Naive thymus-derived CD4-positive, alpha-beta T cell (primary cell): ENCODE results near the gene SPTAN1. TPM values are rescaled to one million over a fixed set of nuclear protein-coding genes. Genes with fewer than 3 reads are reported as not detected.
A peak's percentile ranks its signal among the peaks of the same experiment; 100 is the strongest.
"Not testable (repeated sequence)": the region's sequence is repeated elsewhere in the genome, so short reads cannot be mapped to it uniquely, and the experiment has no call there.

Experiments
- ATAC-seq: fragments of 150-1000 bp; cut with Tn5 transposase; 2 replicates; pipeline ENCODE4 v1.10.0; 2021; ENCODE audit warnings: mild to moderate bottlenecking, moderate library complexity
- CTCF ChIA-PET: fragments of 350-600 bp; sonication (Branson Sonifier 250); formaldehyde crosslinking; loops from one replicate; lab custom pipeline; 2021; ENCODE audit warnings: antibody characterized with exemption; lab: Charles Lee
- POLR2A ChIA-PET: fragments of 350-600 bp; sonication (Branson Sonifier 250); formaldehyde crosslinking; loops from one replicate; lab custom pipeline; 2021; ENCODE audit warnings: antibody characterized with exemption, inconsistent platforms; lab: Charles Lee
- DNase-seq, 9 donors: peaks; one replicate each; pipeline versions ENCODE4 v3.0.0 to v3.0.0-alpha.2; 2020 to 2022; ENCODE audit warnings: mixed read lengths in 1 of 9
- H3K27ac ChIP-seq: one replicate; pipeline ENCODE4 v1.7.0; 2013; ENCODE audit warnings: mild to moderate bottlenecking, low read depth, low read length, moderate library complexity
- H3K27me3 ChIP-seq, 2 donors: one replicate each; pipeline ENCODE4 v1.7.0; 2013; ENCODE audit warnings: low read length in 2 of 2, mild to moderate bottlenecking in 2 of 2, moderate library complexity in 2 of 2; ENCODE audit not compliant: control insufficient read depth in 2 of 2, insufficient read depth in 2 of 2
- H3K36me3 ChIP-seq, 3 experiments: 1 replicate in 2 of 3; 2 replicates in 1 of 3; pipeline ENCODE4 v1.7.0; 2013; ENCODE audit warnings: low read length in 3 of 3, mild to moderate bottlenecking in 3 of 3, moderate library complexity in 1 of 3; ENCODE audit not compliant: insufficient read depth in 3 of 3, control insufficient read depth in 2 of 3
- H3K4me1 ChIP-seq, 2 donors: one replicate each; pipeline ENCODE4 v1.7.0; 2013; ENCODE audit warnings: low read length in 2 of 2, mild to moderate bottlenecking in 2 of 2, moderate library complexity in 1 of 2; ENCODE audit not compliant: control insufficient read depth in 2 of 2, insufficient read depth in 2 of 2
- H3K4me3 ChIP-seq: 2 replicates; pipeline ENCODE4 v1.7.0; 2013; ENCODE audit warnings: mild to moderate bottlenecking, low read length
- H3K9me3 ChIP-seq, 3 experiments: 1 replicate in 2 of 3; 2 replicates in 1 of 3; pipeline ENCODE4 v1.7.0; 2013; ENCODE audit warnings: low read length in 3 of 3; ENCODE audit not compliant: control insufficient read depth in 2 of 3
- H3K27ac Mint-ChIP-seq, 9 donors: one replicate each; pipeline ENCODE4 v1.8.0; 2020 to 2022; ENCODE audit warnings: mixed read lengths in 9 of 9, mild to moderate bottlenecking in 8 of 9, moderate library complexity in 5 of 9, inconsistent platforms in 2 of 9
- H3K27me3 Mint-ChIP-seq, 5 donors: one replicate each; pipeline ENCODE4 v1.8.0; 2021 to 2022; ENCODE audit warnings: mixed read lengths in 5 of 5, mild to moderate bottlenecking in 1 of 5
- H3K36me3 Mint-ChIP-seq, 5 donors: one replicate each; pipeline ENCODE4 v1.8.0; 2020 to 2022; ENCODE audit warnings: mixed read lengths in 5 of 5, mild to moderate bottlenecking in 3 of 5, inconsistent platforms in 1 of 5
- H3K4me1 Mint-ChIP-seq, 7 donors: one replicate each; pipeline ENCODE4 v1.8.0; 2020 to 2022; ENCODE audit warnings: mixed read lengths in 7 of 7, mild to moderate bottlenecking in 3 of 7, inconsistent platforms in 1 of 7
- H3K4me3 Mint-ChIP-seq, 10 donors: one replicate each; pipeline ENCODE4 v1.8.0; 2020 to 2022; ENCODE audit warnings: mild to moderate bottlenecking in 10 of 10, mixed read lengths in 10 of 10, moderate library complexity in 6 of 10, inconsistent platforms in 2 of 10
- H3K9me3 Mint-ChIP-seq, 11 donors: one replicate each; pipeline ENCODE4 v1.8.0; 2020 to 2022; ENCODE audit warnings: mixed read lengths in 11 of 11, mild to moderate bottlenecking in 4 of 11, inconsistent platforms in 1 of 11, moderate library complexity in 1 of 11
- intact Hi-C, 2 donors: fragments of 100-400 bp; cut with micrococcal nuclease; formaldehyde crosslinking; loops; one replicate each; pipeline ENCODE4 v1.15.1; 2023
- polyA plus RNA-seq, 2 donors: library from polyadenylated mRNA; unstranded; fragments of 300-500 nt; fragmentation: Illumina TruSeq; gene quantifications; one replicate each; pipeline ENCODE4 v1.2.3, GENCODE V29; 2021
- total RNA-seq, 6 experiments: library from RNA in 5 of 6; stranded (reverse) in 5 of 6; gene quantifications; 1 replicate in 5 of 6; 2 replicates in 1 of 6; pipeline ENCODE4 v1.2.3 and lab custom pipeline; 2021 to 2026

SPTAN1 gene
- total and polyA plus RNA-seq, 7 experiments from 2014 or later: 46.6 to 433 (median 365) TPM

DNA sequence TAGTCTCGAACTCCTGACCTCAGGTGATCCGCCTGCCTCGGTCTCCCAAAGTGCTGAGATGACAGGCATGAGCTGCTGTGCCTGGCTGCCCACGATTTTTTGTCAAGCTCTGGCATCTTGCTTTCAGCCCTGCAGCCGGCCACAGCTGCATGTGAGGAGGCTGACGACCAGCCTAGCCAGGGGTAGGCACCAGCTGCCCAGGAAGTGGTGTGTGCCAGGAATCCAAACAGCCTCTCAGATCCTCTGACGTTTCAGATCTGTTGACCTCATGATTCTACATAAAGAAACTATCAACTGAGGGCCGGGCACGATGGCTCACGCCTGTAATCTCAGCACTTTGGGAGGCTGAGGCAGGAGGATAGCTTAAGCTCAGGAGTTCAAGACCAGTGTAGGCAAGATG is 85.3 kb downstream of the SPTAN1 start:
- Histone ChIP-seq H3K9me3 (no peaks in the 10 kb centered on the region), H3K4me1 (no peaks in the 10 kb centered on the region), H3K27ac (no peak overlapping the region), H3K36me3 (peaks cover 0 to 17% (median 2%) of the 10 kb centered on the region in 3 experiments), H3K27me3 (no peaks in the 10 kb centered on the region), H3K4me3 (no peak overlapping the region)
- H3K9me3 Mint-ChIP-seq: no peaks in the 10 kb centered on the region
- H3K4me1 Mint-ChIP-seq: peaks cover 0 to 1% (median 0%) of the 10 kb centered on the region in 7 donors
- H3K4me3 Mint-ChIP-seq: no peak overlapping the region
- no peak for ATAC-seq
- peaks cover 0 to 7% (median 0%) of the 10 kb centered on the region in 5 donors for H3K36me3 Mint-ChIP-seq
- no peaks in the 10 kb centered on the region for H3K27me3 Mint-ChIP-seq
- ChIA-PET POLR2A (no interaction called here), CTCF (interaction anchor here (0.6 to 1.0 kb wide), 3 partner anchors 10 to 261 kb away, joined by 3 read pairs; no protein-coding TSS in a partner anchor)
- DNase-seq: no peak
- intact Hi-C loops: no loop called here
- no peak overlapping the region for H3K27ac Mint-ChIP-seq

DNA sequence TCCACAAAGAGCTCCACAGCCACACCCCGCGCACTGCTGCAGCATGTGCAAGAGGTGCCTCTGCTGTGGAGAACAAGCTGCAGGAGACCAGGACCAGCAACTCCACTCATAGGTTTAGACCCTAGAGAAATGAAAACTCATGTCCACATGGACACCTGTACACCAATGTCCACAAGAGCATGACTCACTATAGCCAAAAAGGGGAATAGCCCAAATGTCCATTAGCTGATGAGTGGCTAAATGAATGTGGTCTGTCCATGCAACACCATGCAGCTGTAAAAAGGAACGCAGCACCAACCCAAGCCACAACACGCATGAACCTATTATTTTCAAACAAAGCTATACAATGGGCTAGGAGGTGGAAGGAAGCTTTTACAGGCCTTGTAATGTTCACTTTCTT is 86.2 kb downstream of the SPTAN1 start:
- Histone ChIP-seq H3K4me3 (no peak overlapping the region), H3K4me1 (no peaks in the 10 kb centered on the region), H3K27ac (no peak overlapping the region), H3K36me3 (peaks cover 0 to 8% (median 0%) of the 10 kb centered on the region in 3 experiments), H3K9me3 (no peaks in the 10 kb centered on the region), H3K27me3 (no peaks in the 10 kb centered on the region)
- CTCF ChIA-PET: interaction anchor here (0.7 to 1.3 kb wide), 2 partner anchors 9 to 10 kb away, joined by 3 to 7 read pairs; no protein-coding TSS in a partner anchor
- Mint-ChIP-seq H3K27ac (peak overlapping the region in 1 of 9 donors; percentile 54), H3K4me1 (peaks cover 0 to 3% (median 0%) of the 10 kb centered on the region in 7 donors), H3K9me3 (no peaks in the 10 kb centered on the region), H3K4me3 (no peak overlapping the region), H3K36me3 (peaks cover 0 to 1% (median 0%) of the 10 kb centered on the region in 5 donors), H3K27me3 (no peaks in the 10 kb centered on the region)
- intact Hi-C loops: no loop called here
- no peak for ATAC-seq
- DNase-seq: no peak
- POLR2A ChIA-PET: no interaction called here

DNA sequence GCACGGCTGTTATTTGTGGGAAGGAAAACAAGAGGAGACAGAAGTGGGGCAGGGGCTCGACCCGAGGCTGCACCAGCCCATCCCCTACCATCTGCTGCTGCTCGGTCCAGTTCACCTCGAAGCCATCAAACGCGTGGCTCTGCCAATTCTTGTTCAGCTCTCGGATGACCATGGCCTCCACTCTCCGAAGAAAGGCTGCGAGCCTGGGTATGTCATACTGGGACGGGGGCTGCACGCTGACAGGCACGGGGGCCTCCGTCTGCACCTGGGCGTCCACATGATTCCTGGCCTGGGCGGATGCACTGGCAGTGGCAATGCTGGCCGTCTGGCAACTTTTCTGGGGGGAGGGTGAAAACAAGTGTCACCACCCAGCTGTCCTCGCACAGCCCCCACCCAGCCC is 88.2 kb downstream of the SPTAN1 start:
- Mint-ChIP-seq H3K4me3 (no peak overlapping the region), H3K27me3 (no peaks in the 10 kb centered on the region), H3K36me3 (peaks cover 0 to 1% (median 0%) of the 10 kb centered on the region in 5 donors), H3K27ac (no peak overlapping the region), H3K9me3 (no peaks in the 10 kb centered on the region), H3K4me1 (peaks cover 0 to 3% (median 0%) of the 10 kb centered on the region in 7 donors)
- Histone ChIP-seq H3K36me3 (no peaks in the 10 kb centered on the region), H3K4me3 (no peak overlapping the region), H3K4me1 (no peaks in the 10 kb centered on the region), H3K27me3 (no peaks in the 10 kb centered on the region), H3K9me3 (no peaks in the 10 kb centered on the region), H3K27ac (no peak overlapping the region)
- intact Hi-C loops: no loop called here
- ChIA-PET CTCF (no interaction called here), POLR2A (no interaction called here)
- no peak for DNase-seq
- ATAC-seq: no peak

DNA sequence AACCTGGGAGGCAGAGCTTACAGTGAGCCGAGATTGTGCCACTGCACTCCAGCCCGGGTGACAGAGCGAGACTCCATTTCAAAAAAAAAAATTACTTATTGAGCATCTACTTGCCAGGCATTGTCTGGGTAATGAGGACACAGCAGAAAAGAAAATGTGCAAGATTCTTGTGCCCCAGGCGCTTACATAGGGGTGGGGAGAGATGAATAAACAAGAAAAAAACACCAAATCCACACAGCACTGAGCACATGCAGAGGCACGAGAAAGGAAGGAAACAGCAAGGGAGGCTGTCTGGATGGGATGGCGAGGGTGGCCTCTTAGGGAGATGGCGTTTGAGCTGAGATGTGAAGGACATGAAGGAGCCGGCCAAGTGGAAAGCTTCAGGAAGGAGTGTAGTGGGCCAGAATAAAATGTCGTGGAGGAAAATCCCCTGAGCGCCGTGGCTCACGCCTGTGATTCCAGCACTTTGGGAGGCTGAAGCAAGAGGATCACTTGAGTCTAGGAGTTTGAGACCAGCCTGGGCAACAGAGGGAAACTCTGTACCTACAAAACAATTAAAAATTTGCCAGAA is 90.4 kb downstream of the SPTAN1 start:
- DNase-seq (no peak), ATAC-seq (no peak)
- Histone ChIP-seq H3K36me3 (no peaks in the 10 kb centered on the region), H3K9me3 (no peaks in the 10 kb centered on the region), H3K4me1 (no peaks in the 10 kb centered on the region), H3K4me3 (no peak overlapping the region), H3K27me3 (no peaks in the 10 kb centered on the region), H3K27ac (no peak overlapping the region)
- no peaks in the 10 kb centered on the region for H3K9me3 Mint-ChIP-seq
- H3K4me3 Mint-ChIP-seq: peak overlapping the region in 1 of 10 donors; percentile 40
- intact Hi-C loops: no loop called here
- peaks cover 0 to 1% (median 0%) of the 10 kb centered on the region in 5 donors for H3K36me3 Mint-ChIP-seq
- H3K27ac Mint-ChIP-seq: peak overlapping the region in 4 of 9 donors; percentile 10 to 50 (median 20)
- CTCF ChIA-PET: no interaction called here
- H3K4me1 Mint-ChIP-seq: peaks cover 0 to 3% (median 0%) of the 10 kb centered on the region in 7 donors
- POLR2A ChIA-PET: interaction anchor here (0.6 kb wide), 1 partner anchor 299 kb away, joined by 3 read pairs; no protein-coding TSS in a partner anchor
- no peaks in the 10 kb centered on the region for H3K27me3 Mint-ChIP-seq

DNA sequence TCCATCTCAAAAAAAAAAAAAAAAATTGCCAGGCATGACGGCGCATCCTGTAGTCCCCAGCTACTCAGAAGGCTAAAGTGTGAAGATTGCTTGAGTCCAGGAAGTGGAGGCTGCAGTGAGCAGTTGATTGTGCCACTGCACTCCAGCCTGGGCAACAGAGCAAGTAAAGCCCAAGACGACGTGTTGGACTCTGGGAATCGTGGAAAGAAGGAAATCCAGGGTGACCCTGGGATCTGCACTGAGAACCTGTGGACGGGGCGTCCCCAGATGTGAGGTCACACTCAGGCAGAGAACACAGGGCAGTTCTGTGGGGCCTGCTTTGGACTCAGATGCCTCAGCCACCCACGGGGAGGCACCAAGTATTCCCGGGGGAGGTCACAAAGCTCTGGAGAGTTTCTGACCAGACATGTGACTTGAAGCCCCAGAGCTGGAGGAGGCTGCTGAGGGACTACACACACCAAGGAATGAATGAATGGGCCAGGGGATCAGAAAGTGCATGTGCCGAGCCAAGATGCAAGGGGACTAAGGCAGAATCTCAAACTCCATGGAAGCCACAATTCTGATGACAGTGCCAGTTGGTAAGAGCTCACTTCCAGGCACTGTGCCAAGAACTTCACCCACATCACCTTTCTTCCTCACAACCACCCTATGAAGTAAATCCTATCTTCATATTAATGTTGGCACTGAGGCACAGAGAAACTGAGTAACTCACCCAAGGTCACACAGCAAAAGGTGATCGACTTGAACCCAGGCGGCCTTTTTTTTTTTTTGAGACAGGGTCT is 91.3 kb downstream of the SPTAN1 start:
- Histone ChIP-seq H3K36me3 (no peaks in the 10 kb centered on the region), H3K27ac (no peak overlapping the region), H3K27me3 (no peaks in the 10 kb centered on the region), H3K9me3 (no peaks in the 10 kb centered on the region), H3K4me3 (no peak overlapping the region), H3K4me1 (no peaks in the 10 kb centered on the region)
- ATAC-seq (no peak), DNase-seq (no peak)
- Mint-ChIP-seq H3K27me3 (no peaks in the 10 kb centered on the region), H3K4me3 (no peak overlapping the region), H3K27ac (peak overlapping the region in 1 of 9 donors; percentile 60), H3K4me1 (peaks cover 0 to 3% (median 0%) of the 10 kb centered on the region in 7 donors), H3K9me3 (peaks cover 0 to 1% (median 0%) of the 10 kb centered on the region in 11 donors), H3K36me3 (peaks cover 0 to 1% (median 0%) of the 10 kb centered on the region in 5 donors)
- ChIA-PET CTCF (interaction anchor here (0.6 to 0.7 kb wide), 2 partner anchors 15 to 19 kb away, joined by 3 read pairs; no protein-coding TSS in a partner anchor), POLR2A (interaction anchor here (0.8 to 1.0 kb wide), 2 partner anchors 45 to 90 kb away, joined by 3 to 5 read pairs; partner anchors contain the start of gene SET)
- intact Hi-C loops: no loop called here

DNA sequence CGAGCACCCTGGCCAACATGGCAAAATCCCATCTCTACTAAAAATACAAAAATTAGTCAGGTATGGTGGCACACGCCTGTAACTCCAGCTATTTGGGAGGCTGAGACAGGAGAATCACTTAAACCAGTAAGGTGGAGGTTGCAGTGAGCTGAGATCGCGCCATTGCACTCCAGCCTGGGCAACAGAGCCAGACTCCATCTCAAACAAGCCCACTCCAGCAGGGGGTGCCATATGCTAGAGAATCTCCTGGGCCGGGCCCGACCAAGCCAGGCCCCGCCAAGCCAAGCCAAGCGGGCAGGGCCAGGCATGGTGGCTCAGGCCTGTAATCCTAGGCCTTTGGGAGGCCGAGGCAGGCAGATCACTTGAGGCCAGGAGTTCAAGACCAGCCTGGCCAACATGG is 95.8 kb downstream of the SPTAN1 start:
- not testable (repeated sequence) for H3K36me3 ChIP-seq, H3K9me3 Mint-ChIP-seq, H3K27me3 ChIP-seq, H3K27ac ChIP-seq, H3K27me3 Mint-ChIP-seq, H3K4me1 Mint-ChIP-seq, H3K4me1 ChIP-seq, H3K4me3 ChIP-seq, H3K27ac Mint-ChIP-seq, H3K36me3 Mint-ChIP-seq, H3K9me3 ChIP-seq, H3K4me3 Mint-ChIP-seq
- ATAC-seq (peak; percentile 97), DNase-seq (peak; percentile 54 to 74 (median 71))
- ChIA-PET CTCF (interaction anchor here (0.6 to 2.6 kb wide), 5 partner anchors 9 to 400 kb away, joined by 3 to 11 read pairs (median 5); no protein-coding TSS in a partner anchor), POLR2A (interaction anchor here (1.0 kb wide), 1 partner anchor 44 kb away, joined by 4 read pairs; no protein-coding TSS in a partner anchor)
- intact Hi-C loops: loop anchor here (2.0 to 5.0 kb wide), 5 partner anchors 39 to 281 kb away; partner anchors contain the start of genes SET (in 2 of the 2) and ENDOG (in 1 of the 2)
